Ishikawa (cell line): Measurements from ENCODE around the gene UNC79.

Experiments used
- CEBPB ChIP-seq: IDR thresholded peaks from 2 replicates; pipeline ENCODE4 v1.6.1; 2012
- CREB1 ChIP-seq: IDR thresholded peaks from 2 replicates; pipeline ENCODE4 v1.6.1; 2012; ENCODE audit warnings: low read depth
- FOXM1 ChIP-seq: IDR thresholded peaks from 2 replicates; pipeline ENCODE4 v1.6.1; 2012; ENCODE audit warnings: low read depth, borderline replicate concordance
- MAX ChIP-seq: IDR thresholded peaks from 2 replicates; pipeline ENCODE4 v1.6.1; 2012
- REST ChIP-seq: IDR thresholded peaks from 2 replicates; pipeline ENCODE4 v1.6.1; 2012; ENCODE audit warnings: low read depth, mild to moderate bottlenecking
- TAF1 ChIP-seq: IDR thresholded peaks from 2 replicates; pipeline ENCODE4 v1.6.1; 2012; ENCODE audit warnings: low read depth, mild to moderate bottlenecking
- TCF12 ChIP-seq: IDR thresholded peaks from 2 replicates; pipeline ENCODE4 v1.6.1; 2012; ENCODE audit warnings: low read depth
- YY1 ChIP-seq: IDR thresholded peaks from 2 replicates; pipeline ENCODE4 v1.6.1; 2012; ENCODE audit warnings: low read depth

DNA sequence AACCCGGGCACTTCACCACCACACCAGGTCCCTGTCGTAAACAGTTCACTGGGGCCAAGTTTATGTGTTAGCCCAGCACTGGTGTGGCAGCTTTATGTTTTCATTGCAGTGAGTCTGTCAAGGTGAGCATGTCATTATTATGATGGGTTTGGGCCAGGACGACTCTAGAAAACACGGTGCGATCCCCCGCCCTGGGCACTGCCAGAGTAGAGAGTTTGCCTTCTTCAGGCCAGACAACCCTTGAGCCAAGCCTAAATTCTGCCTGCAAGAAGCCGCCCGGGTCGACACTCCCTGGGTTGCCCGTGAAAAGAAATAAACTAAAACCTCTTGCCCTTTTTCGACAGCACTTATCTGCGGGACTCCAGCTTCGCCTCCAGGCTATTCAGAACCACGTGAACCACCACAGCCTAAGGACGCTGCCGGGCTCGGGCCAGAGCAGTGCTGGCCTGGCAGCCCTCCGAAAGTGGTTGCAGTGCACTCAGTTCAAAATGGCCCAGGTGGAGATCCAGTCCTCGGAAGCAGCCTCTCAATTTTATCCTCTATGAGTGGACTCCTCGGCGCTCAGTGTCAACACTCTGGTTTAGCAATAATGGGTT lies 275.7 kb downstream of the UNC79 start:
- TF ChIP-seq YY1 (no peak), REST (no peak), TAF1 (no peak), FOXM1 (no peak), MAX (no peak), CREB1 (no peak), CEBPB (no peak), TCF12 (no peak)
